ENCODE measurements around the gene TNIK. TPM values are rescaled to one million over a fixed set of nuclear protein-coding genes. Genes with fewer than 3 reads are reported as not detected.

TNIK gene
- total and polyA plus RNA-seq, 2 experiments from 2014 or later = 7.4 to 13.8 TPM

DNA sequence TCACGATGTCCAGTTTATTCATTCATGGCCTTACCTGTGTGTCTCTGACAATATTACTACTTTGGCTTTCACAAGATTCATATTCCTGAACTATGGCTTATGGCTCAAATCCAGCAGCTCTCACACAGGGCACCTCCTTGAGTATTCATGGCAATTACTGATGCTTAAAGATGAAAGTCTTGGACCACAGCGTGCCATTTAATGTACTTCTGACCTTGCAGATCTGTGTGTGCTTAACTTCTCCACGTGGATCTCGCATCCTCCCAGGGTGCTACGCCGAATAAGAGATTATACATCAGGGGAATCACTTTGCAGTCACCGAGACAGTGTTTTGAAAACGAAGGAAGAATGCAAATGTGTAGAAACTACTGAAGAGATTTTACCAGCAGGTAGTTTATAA lies 147.5 kb downstream of the TNIK start:
- Histone ChIP-seq H3K4me3 (no peak overlapping the region), H3K79me2 (peaks cover 28% of the 10 kb centered on the region), H3K9me3 (ENCODE audit: low read depth) (peaks cover 7% of the 10 kb centered on the region), H4K20me1 (ENCODE audit: insufficient read depth, poor library complexity, severe bottlenecking) (no peaks in the 10 kb centered on the region), H3K27me3 (no peaks in the 10 kb centered on the region), H3K9me2 (replicated peaks; ENCODE audit: insufficient read depth) (no peaks in the 10 kb centered on the region), H3K27ac (no peak overlapping the region), H3K4me2 (no peak overlapping the region), H2AFZ (no peak overlapping the region), H3K4me1 (ENCODE audit: insufficient read depth) (no peaks in the 10 kb centered on the region), H3K36me3 (replicated peaks; ENCODE audit: insufficient read depth, low read depth) (no peaks in the 10 kb centered on the region)
- TF ChIP-seq EZH2 (IDR thresholded peaks at IDR 0.05; ENCODE audit: borderline replicate concordance) (no peak), EZH2phosphoT487 (IDR thresholded peaks at IDR 0.05; ENCODE audit: low read depth, severe bottlenecking, unreplicated experiment) (no peak)
- TF ChIP-seq, protein P1, sequence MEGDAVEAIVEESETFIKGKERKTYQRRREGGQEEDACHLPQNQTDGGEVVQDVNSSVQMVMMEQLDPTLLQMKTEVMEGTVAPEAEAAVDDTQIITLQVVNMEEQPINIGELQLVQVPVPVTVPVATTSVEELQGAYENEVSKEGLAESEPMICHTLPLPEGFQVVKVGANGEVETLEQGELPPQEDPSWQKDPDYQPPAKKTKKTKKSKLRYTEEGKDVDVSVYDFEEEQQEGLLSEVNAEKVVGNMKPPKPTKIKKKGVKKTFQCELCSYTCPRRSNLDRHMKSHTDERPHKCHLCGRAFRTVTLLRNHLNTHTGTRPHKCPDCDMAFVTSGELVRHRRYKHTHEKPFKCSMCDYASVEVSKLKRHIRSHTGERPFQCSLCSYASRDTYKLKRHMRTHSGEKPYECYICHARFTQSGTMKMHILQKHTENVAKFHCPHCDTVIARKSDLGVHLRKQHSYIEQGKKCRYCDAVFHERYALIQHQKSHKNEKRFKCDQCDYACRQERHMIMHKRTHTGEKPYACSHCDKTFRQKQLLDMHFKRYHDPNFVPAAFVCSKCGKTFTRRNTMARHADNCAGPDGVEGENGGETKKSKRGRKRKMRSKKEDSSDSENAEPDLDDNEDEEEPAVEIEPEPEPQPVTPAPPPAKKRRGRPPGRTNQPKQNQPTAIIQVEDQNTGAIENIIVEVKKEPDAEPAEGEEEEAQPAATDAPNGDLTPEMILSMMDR (IDR thresholded peaks at IDR 0.05; ENCODE audit: poor library complexity) = no peak
- 85% methylated on average over 8 of the region's 8 CpGs for WGBS (ENCODE audit: low lambda C conversion rate, missing lambda C conversion rate)
- no peak for DNase-seq (ENCODE audit: low spot score)

DNA sequence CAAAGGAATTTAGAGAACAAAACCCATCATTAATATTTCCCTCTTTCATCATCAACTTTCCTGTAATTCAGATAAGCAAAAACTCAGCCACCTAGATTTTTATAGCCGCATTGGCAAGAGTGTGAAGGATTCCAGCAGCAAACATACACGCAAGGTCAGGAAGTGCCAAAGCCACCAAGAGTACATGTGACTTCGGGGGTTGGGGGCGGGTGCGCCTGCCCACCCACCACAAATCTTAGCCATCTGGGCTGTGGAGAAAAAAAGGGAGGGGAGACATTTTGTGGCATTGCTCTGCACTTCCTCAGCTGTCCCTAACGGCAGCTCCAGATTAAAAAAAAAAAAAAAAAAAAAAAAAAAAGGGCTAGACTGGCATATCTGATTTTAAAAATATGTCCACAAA lies 148.4 kb downstream of the TNIK start:
- H2AFZ ChIP-seq = no peak overlapping the region
- H3K4me1 ChIP-seq (ENCODE audit: insufficient read depth) = no peaks in the 10 kb centered on the region
- no peak overlapping the region for H3K4me3 ChIP-seq
- peaks cover 9% of the 10 kb centered on the region for H3K9me3 ChIP-seq (ENCODE audit: low read depth)
- 68% methylated on average over 6 of the region's 6 CpGs for WGBS (ENCODE audit: low lambda C conversion rate, missing lambda C conversion rate)
- no peaks in the 10 kb centered on the region for H4K20me1 ChIP-seq (ENCODE audit: insufficient read depth, poor library complexity, severe bottlenecking)
- H3K9me2 ChIP-seq (replicated peaks; ENCODE audit: insufficient read depth) = no peaks in the 10 kb centered on the region
- TF ChIP-seq EZH2phosphoT487 (IDR thresholded peaks at IDR 0.05; ENCODE audit: low read depth, severe bottlenecking, unreplicated experiment) (no peak), EZH2 (IDR thresholded peaks at IDR 0.05; ENCODE audit: borderline replicate concordance) (no peak)
- TF ChIP-seq, protein P1 (IDR thresholded peaks at IDR 0.05; ENCODE audit: poor library complexity) = no peak
- H3K36me3 ChIP-seq (replicated peaks; ENCODE audit: insufficient read depth, low read depth) = no peaks in the 10 kb centered on the region
- no peak overlapping the region for H3K4me2 ChIP-seq
- no peak overlapping the region for H3K27ac ChIP-seq
- no peaks in the 10 kb centered on the region for H3K27me3 ChIP-seq
- H3K79me2 ChIP-seq = peaks cover 33% of the 10 kb centered on the region
- DNase-seq (ENCODE audit: low spot score) = no peak

DNA sequence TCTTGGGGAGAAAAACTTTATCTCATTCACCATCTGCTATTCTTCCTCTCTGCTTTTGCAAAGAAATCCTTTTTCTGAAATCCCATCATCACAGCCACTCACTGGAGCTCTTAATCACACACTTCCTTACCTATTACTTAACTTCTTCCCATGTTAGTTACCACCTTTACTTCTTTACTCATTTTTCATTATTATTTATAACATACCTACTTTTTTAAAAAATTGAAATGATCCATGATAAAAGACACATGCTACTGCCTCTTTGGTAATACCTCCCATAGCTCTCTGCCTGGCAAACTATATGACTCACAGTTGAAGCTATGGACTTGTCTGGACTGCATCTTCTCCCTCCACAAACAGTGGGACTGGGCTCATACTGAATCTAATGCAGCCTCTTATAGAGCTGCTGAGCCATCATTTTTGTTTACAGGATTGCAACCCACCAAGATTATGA lies 150.3 kb downstream of the TNIK start:
- Histone ChIP-seq H3K4me2 (no peak overlapping the region), H3K9me2 (replicated peaks; ENCODE audit: insufficient read depth) (no peaks in the 10 kb centered on the region), H3K27me3 (no peaks in the 10 kb centered on the region), H3K4me3 (no peak overlapping the region), H2AFZ (no peak overlapping the region), H3K27ac (no peak overlapping the region), H3K79me2 (peaks cover 38% of the 10 kb centered on the region), H3K36me3 (replicated peaks; ENCODE audit: insufficient read depth, low read depth) (no peaks in the 10 kb centered on the region), H3K4me1 (ENCODE audit: insufficient read depth) (no peaks in the 10 kb centered on the region), H3K9me3 (ENCODE audit: low read depth) (peaks cover 9% of the 10 kb centered on the region), H4K20me1 (ENCODE audit: insufficient read depth, poor library complexity, severe bottlenecking) (no peaks in the 10 kb centered on the region)
- TF ChIP-seq, protein P1 (IDR thresholded peaks at IDR 0.05; ENCODE audit: poor library complexity) = no peak
- DNase-seq (ENCODE audit: low spot score) = peak; percentile 38

DNA sequence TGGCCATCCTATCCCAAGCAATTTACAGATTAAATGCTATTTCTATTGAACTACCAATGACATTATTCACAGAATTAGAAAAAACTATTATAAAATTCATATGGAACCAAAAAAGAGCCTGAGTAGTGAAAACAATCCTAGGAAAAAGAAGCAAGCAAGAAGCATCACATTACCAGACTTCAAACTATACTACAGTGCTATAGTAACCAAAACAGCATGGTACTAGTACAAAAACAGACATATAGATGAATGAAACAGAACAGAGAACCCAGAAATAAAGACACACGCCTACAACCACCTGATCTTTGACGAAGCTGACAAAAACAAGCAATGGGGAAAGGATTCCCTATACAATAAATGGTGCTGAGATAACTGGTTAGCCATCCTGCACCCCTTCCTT lies 152.2 kb downstream of the TNIK start:
- TF ChIP-seq, protein P1 (IDR thresholded peaks at IDR 0.05; ENCODE audit: poor library complexity) = no peak
- TF ChIP-seq EZH2phosphoT487 (IDR thresholded peaks at IDR 0.05; ENCODE audit: low read depth, severe bottlenecking, unreplicated experiment) (no peak), EZH2 (IDR thresholded peaks at IDR 0.05; ENCODE audit: borderline replicate concordance) (no peak)
- no peaks in the 10 kb centered on the region for H3K9me2 ChIP-seq (replicated peaks; ENCODE audit: insufficient read depth)
- no peak overlapping the region for H2AFZ ChIP-seq
- H3K36me3 ChIP-seq (replicated peaks; ENCODE audit: insufficient read depth, low read depth) = no peaks in the 10 kb centered on the region
- H3K27ac ChIP-seq = no peak overlapping the region
- 100% methylated on average over 2 of the region's 2 CpGs for WGBS (ENCODE audit: low lambda C conversion rate, missing lambda C conversion rate)
- H3K4me3 ChIP-seq = no peak overlapping the region
- H3K79me2 ChIP-seq = peaks cover 41% of the 10 kb centered on the region
- H4K20me1 ChIP-seq (ENCODE audit: insufficient read depth, poor library complexity, severe bottlenecking) = no peaks in the 10 kb centered on the region
- no peaks in the 10 kb centered on the region for H3K4me1 ChIP-seq (ENCODE audit: insufficient read depth)
- no peak overlapping the region for H3K4me2 ChIP-seq
- H3K9me3 ChIP-seq (ENCODE audit: low read depth) = peaks cover 9% of the 10 kb centered on the region
- H3K27me3 ChIP-seq = no peaks in the 10 kb centered on the region
- DNase-seq (ENCODE audit: low spot score) = no peak

All from hepatocyte (in vitro differentiated cells).